ENCODE data around the gene C11orf24.

The C11orf24 gene

GRCh38 chr11:68271781-68272608 is at the start of gene C11orf24:
TSS of gene C11orf24 (minus strand) at chr11:68271973. CDS start at chr11:68263767, 8,206 bp downstream.
- intact Hi-C loops (cut with DNase I), result no loop called here
- peak; percentile 89 to 99 (median 94) for DNase-seq

DNA sequence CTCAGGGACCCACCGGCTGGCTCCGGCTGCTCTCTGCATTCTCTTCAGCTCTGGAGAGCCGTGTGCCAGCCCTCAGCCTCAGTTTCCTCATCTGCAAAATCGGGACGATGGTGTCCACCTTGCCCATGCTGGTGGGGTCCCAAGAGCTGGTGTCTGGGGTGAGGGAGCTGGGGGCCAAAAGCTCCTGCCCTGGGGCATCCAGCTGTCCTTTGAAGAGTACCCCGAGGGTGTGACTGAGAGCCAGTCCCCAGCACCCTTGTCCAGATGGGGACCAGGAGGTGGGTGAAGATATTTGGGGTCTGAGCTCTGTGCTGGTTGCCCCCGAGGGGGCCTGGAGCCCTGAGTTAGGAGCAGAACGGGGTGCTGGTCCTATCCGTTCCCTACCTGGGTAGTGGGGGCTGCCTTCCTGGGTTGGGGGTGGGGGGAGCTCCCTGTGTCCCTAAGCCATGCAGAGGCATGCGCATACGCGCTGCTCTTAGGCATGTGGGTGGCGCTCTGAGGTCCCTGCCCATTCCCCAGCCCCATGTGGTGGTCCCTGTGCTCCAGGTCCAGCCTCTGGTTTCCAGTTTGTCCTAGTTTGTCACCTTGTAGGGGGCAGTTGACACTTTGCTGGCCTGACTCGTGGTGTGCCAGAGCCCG is 45.5 kb upstream of the C11orf24 start:
- DNase-seq, result peak in 1 of 10 donors; percentile 74
- intact Hi-C loops (cut with DNase I), result no loop called here

- peak in 1 of 10 donors; percentile 54 for DNase-seq
- intact Hi-C loops (cut with DNase I), result no loop called here
These were observed 43.6 kb upstream of the C11orf24 start for GRCh38 chr11:68315171-68315920.

GRCh38 chr11:68314203-68315170 is 42.7 kb upstream of the C11orf24 start:
- intact Hi-C loops (cut with DNase I), result loop anchor here (5.0 kb wide), 1 partner anchor 68 kb away; no protein-coding TSS in a partner anchor
- peak in 2 of 10 donors; percentile 15 to 70 for DNase-seq

DNA sequence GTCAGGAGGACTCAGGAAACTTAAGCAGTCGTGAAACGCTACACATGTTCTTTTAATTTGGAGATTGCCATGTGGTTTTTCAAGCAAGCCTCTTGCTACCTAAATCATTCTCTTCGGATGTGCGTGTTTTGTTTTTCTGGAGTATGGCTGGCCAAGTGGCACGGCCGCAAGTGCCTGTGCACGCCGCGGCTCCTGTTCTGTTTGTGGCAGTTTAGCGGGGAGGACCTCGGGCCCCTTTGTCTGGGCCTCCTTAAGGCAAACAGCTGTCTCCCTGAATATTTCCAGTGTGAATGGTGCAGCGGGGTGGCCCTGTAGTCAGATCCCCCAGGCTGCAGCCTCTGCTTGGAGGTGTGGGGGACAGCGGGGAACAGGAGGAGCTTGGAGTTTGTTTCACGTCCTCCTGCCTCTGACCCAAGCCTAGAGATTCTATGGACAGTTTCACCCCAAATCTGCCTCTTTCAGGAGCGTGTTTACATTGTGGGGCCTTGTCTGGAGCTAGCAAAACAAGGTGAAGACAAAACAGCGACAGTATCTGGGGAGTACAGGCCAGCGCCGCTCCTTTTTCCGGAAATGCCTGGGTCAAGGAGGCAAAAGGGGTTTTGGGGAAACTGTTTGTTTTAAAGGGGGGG is 41.9 kb upstream of the C11orf24 start:
- DNase-seq, result peak in 2 of 10 donors; percentile 47 to 52
- intact Hi-C loops (cut with DNase I), result loop anchor here (5.0 kb wide), 1 partner anchor 69 kb away; no protein-coding TSS in a partner anchor

DNA sequence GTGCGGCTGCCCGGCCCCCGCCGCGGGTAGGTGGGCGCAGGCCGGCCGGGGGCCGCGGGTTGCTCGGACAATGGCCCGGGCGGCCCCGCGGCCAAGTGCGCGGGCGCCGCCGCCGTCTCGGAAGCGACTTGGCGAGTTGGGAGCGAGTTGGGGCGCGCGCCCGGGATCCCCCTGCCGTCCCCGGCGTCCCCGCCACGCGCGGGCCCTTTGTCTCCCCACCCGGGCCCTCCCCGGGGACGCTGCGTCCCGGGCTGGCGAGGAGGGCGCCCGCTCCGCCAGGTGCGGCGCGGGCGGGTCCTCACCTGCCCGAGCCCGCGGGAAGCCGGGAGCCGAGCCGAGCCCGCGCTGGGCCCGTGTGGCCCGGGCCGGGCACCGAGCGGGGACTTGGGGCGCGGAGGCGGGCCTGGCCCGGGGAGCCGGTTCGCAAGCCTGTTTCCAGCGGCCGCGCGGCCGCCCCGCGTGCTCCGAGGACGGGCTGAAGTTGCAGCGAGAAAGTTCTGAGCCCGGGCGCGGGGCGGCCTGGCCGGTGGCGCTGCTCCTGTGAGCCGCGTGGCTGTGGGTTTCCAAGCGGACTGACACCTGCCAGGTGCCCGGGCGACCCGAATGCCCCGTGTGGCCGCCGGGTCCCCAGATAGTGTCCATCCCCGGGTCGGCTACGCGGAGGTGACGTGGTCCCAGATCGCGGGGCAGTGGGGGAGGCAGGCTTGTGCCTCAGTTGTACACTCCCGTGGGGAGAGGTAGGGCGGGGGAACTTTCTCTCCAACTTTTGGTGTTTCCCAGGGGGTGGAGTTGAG is 41.2 kb upstream of the C11orf24 start:
- DNase-seq, result peak in 3 of 10 donors; percentile 28 to 81 (median 59)
- intact Hi-C loops (cut with DNase I), result loop anchor here (5.0 kb wide), 1 partner anchor 69 kb away; no protein-coding TSS in a partner anchor

DNA sequence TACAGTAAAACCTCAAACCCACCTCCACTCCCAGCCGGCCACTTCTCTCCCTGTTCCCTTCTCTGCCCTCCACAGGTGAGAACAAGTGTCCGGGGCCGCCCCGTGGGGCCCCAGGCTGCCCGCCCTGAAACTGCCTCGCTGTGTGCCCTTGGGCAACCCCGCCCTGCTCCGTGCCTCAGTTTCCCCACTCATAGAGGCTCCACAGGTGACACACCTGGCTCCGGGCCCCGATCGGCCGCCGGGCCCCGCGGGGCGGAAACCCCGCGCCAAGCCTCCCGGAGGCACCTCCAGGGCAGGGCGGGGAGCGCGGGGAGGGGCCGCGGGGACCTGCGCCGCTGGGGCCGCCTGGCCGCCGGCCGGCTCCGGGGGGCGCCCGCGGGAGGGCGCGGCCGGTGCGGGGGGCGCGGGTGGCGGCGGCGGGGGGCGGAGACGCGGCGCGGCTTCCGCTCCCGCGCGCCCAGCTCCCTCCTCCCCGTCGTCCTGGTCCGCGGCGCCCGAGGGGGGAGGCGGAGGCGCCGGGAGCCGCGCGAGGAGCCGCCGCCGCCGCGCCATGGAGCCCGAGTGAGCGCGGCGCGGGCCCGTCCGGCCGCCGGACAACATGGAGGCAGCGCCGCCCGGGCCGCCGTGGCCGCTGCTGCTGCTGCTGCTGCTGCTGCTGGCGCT is 40.5 kb upstream of the C11orf24 start, which contains the start of gene LRP5:
TSS of gene LRP5 (plus strand) at position 475 of the 663 bp plus-strand sequence. CDS start at position 599, 124 bp downstream.
- intact Hi-C loops (cut with DNase I), result loop anchor here (5.0 kb wide), 1 partner anchor 70 kb away; no protein-coding TSS in a partner anchor
- peak in 2 of 10 donors; percentile 37 to 78 for DNase-seq

DNA sequence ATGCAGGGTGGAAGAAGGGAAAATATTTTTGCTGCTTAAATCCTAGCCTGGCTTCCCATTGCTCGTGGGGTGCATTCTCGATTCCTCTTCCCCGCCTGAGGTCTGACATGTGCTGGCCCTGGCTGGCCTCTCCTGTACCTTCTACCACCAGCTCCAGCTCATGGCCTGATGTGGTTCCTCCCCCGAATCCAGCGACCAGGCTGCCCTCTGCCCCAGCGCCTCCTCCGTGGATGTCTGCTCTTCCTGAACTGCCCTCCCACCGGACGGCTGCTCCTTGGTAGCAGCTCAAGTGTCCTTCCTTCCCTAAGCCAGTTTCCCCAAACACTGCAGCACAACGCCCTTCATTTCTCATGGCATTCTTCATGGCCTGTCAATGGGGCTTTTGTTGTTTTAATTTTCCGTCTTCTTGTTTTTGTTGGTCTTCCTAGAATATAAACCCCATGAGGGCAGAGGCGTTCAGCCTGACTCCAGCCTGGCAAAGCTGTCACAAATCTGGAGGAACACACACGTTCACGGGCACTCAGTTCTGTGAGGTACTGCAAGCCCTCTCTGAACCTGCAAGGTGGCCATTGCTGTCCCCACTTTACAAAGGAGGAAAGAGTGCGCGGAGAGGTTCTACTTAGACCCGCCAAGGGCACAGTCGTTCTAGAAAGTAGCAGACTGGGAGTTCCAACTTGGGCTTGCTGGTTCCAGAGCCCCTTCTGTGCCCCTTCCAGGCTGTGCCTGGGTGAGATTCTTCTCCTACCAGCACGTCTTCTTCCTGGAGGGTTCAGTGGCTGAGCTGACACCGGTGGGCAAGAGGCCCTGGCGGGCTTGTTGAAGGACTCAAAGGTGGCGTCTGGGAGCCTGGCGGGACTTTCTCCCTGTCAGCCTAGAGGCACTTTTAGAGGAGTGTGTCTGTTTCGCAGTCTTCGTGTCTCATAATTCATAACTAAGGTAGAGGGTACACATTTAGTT is 39.7 kb upstream of the C11orf24 start:
- peak in 2 of 10 donors; percentile 75 to 76 for DNase-seq
- intact Hi-C loops (cut with DNase I), result loop anchor here (5.0 kb wide), 1 partner anchor 71 kb away; no protein-coding TSS in a partner anchor

DNA sequence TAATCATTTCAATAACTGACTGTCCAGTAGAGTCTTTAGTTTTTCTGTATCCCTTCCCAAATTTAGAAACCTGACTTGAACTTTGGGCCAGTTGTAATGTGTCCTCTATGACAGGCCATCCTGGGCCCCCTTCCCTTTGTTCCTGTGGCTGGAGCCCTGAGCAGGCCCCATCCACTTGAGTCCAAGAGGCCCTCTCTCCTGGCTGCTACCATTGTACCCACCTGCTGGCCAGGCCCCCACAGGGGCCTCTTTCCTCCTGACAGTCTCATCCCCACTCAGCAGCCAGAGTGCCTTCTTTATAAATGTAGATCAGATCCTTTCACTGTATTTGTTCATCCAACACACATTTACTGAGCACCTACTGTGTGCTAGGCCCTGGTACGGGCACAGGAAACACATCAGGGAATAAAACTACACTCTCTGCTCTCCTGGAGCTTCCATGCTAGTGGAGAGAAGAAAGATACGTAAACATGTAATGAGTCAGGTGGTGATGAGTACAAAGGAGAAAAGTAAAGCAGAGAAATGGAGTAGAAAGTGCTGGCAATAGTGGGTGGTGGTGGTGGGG is 37.9 kb upstream of the C11orf24 start:
- intact Hi-C loops (cut with DNase I), result loop anchor here (5.0 kb wide), 1 partner anchor 73 kb away; no protein-coding TSS in a partner anchor
- DNase-seq, result peak in 1 of 10 donors; percentile 9

DNA sequence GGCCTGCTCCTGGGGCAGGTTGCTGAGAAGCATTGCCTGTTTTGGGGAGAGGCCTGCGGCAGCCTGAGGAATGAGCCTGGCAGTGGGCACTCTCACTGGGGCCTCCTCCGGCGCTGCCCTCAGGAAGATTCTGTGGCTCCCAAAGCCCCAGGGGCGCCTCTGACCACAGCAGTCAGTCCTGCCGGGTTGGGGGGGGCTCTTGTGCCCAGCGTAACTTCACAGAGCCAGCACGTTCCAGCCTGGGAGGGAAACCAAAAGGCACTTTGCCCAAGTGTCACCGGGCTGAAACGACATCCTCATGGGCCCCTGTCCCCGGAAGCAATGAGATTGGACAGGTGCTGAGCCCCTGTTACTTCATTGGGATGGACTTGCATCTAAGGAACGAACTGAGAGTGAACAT is 36.3 kb upstream of the C11orf24 start:
- peak in 2 of 10 donors; percentile 67 to 75 for DNase-seq
- intact Hi-C loops (cut with DNase I), result no loop called here

DNA sequence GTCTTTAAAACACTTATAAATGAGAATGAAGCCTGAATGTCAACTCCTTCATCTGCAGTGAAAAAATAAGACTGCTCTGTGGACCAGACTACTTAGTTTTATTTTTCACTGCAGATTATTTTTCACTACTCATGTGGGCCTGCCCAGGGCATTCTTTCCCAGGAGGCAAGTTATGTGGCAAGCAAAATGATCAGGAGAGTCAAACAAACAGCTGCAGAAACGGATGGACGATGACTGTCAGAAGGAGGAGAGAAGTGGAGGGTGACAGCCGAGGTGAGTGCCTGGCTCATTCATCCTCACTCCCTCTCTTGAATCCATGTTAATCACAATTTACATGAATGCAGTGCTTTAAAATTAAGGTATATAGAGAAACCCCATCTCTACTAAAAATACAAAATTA is 34.9 kb upstream of the C11orf24 start:
- no peak for DNase-seq
- intact Hi-C loops (cut with DNase I), result no loop called here

GRCh38 chr11:68303982-68304780 is 32.4 kb upstream of the C11orf24 start:
- intact Hi-C loops (cut with DNase I), result no loop called here
- DNase-seq, result no peak

DNA sequence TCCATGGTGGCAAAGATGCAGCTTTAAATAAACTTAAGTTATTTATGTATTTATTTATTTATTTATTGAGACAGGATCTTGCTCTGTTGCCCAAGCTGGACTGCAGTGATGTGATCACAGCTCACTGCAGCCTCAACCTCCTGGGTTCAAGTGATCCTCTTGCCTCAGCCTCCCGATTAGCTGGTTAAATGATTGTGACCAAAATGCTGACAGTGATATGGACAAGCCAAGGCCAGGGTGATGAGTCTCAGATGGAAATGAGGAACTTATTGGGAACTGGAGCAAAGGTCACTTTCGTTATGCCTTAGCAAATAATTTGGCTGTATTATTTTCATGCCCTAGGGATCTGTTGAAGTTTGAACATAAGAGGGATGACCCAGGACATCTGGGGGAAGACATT is 31.3 kb upstream of the C11orf24 start:
- intact Hi-C loops (cut with DNase I), result no loop called here
- peak in 1 of 10 donors; percentile 24 for DNase-seq

GRCh38 chr11:68302670-68303069 is 30.9 kb upstream of the C11orf24 start:
- DNase-seq, result peak in 1 of 10 donors; percentile 78
- intact Hi-C loops (cut with DNase I), result no loop called here

DNA sequence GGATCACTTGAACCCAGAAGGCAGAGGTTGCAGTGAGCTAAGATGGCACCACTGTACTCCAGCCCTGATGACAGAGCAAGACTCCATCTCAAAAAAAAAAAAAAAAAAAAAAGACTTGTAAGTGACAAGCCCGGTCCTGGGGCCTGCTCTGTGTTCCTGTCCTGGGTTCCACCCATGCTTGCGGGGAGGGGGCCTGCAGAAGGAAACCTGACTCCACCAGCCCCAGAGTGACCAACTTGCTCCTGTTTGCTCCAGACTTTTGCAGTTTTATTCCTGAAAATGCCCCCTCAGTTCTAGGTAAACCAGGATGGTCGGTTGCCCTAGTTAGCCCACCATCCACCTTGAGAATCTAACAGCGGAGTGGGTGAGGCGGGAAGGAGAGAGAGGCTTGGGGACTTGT is 30.5 kb upstream of the C11orf24 start:
- peak in 1 of 10 donors; percentile 17 for DNase-seq
- intact Hi-C loops (cut with DNase I), result no loop called here

Data from posterior cingulate gyrus (tissue), 11 donors.